ENCODE results near the gene BCCIP. TPM values are rescaled to one million over a fixed set of nuclear protein-coding genes. Genes with fewer than 3 reads are reported as not detected.

BCCIP gene
- total and polyA plus RNA-seq, 2 experiments from 2014 or later: 43.9 to 92.6 TPM

DNA sequence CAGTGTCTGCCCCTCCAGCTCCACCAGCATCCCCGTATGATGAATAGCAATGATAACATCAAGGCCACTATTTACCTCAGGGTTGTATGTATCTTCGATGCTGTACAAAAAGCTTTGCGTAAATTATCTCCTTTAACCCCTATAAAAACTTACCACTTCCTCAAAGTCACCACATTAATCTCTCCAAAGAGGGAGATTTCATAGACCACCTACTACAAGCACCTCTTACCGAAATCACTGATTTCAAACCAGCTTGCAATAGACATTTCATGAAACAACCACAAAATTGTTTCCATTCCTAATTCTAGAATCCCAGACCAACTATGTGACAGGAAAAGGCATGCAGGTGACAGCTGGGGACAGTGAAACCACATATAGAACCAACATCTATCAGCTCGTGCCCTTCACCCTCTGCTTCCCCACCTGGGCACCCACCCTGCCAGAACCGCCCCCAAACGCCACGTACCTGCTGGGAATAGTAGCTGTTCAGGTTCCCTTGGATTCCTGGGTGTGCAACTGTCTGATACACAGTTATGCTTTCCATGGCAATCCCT lies 27.6 kb upstream of the BCCIP start:
- Histone ChIP-seq H3K4me3 (no peak overlapping the region), H4K20me1 (ENCODE audit: insufficient read depth) (no peaks in the 10 kb centered on the region), H3K9ac (no peak overlapping the region), H3K4me1 (ENCODE audit: insufficient read depth) (no peaks in the 10 kb centered on the region), H3K4me2 (ENCODE audit: unreplicated experiment) (no peak overlapping the region), H3K27ac (no peak overlapping the region), H2AFZ (no peak overlapping the region), H3K9me3 (ENCODE audit: low read depth) (no peaks in the 10 kb centered on the region), H3K27me3 (replicated peaks; ENCODE audit: insufficient read depth) (no peaks in the 10 kb centered on the region), H3K79me2 (ENCODE audit: insufficient read depth) (no peaks in the 10 kb centered on the region), H3K36me3 (ENCODE audit: low read depth) (no peaks in the 10 kb centered on the region), H3F3A (ENCODE audit: insufficient read depth) (no peaks in the 10 kb centered on the region), H3K9me2 (ENCODE audit: insufficient read depth) (no peaks in the 10 kb centered on the region)
- in situ Hi-C loops (cut with MboI): no loop called here
- no peak for TF ChIP-seq EZH2phosphoT487 (IDR thresholded peaks at IDR 0.05; ENCODE audit: insufficient read depth, low read depth)
- no peak for TF ChIP-seq EZH2 (IDR thresholded peaks at IDR 0.05; ENCODE audit: insufficient read depth, poor library complexity, severe bottlenecking)
- DNase-seq: no peak
- WGBS, 2 experiments (ENCODE audit: low coverage in 1 of 2, low lambda C conversion rate in 2 of 2, missing lambda C conversion rate in 2 of 2): 82 to 85% methylated on average over 8 of the region's 8 CpGs

- H3K9me2 ChIP-seq (ENCODE audit: insufficient read depth): no peaks in the 10 kb centered on the region
- H3F3A ChIP-seq (ENCODE audit: insufficient read depth): no peaks in the 10 kb centered on the region
- no peak overlapping the region for H3K4me2 ChIP-seq (ENCODE audit: unreplicated experiment)
- no peak overlapping the region for H3K9ac ChIP-seq
- 91 to 92% methylated on average over 8 of the region's 8 CpGs for WGBS, 2 experiments (ENCODE audit: low coverage in 1 of 2, low lambda C conversion rate in 2 of 2, missing lambda C conversion rate in 2 of 2)
- H3K27ac ChIP-seq: no peak overlapping the region
- TF ChIP-seq EZH2 (IDR thresholded peaks at IDR 0.05; ENCODE audit: insufficient read depth, poor library complexity, severe bottlenecking) (no peak), EZH2phosphoT487 (IDR thresholded peaks at IDR 0.05; ENCODE audit: insufficient read depth, low read depth) (no peak)
- no peak for DNase-seq
- H4K20me1 ChIP-seq (ENCODE audit: insufficient read depth): no peaks in the 10 kb centered on the region
- no peaks in the 10 kb centered on the region for H3K36me3 ChIP-seq (ENCODE audit: low read depth)
- H3K27me3 ChIP-seq (replicated peaks; ENCODE audit: insufficient read depth): no peaks in the 10 kb centered on the region
- H3K9me3 ChIP-seq (ENCODE audit: low read depth): no peaks in the 10 kb centered on the region
- no peak overlapping the region for H2AFZ ChIP-seq
- H3K79me2 ChIP-seq (ENCODE audit: insufficient read depth): no peaks in the 10 kb centered on the region
- H3K4me3 ChIP-seq: no peak overlapping the region
- H3K4me1 ChIP-seq (ENCODE audit: insufficient read depth): no peaks in the 10 kb centered on the region
- in situ Hi-C loops (cut with MboI): no loop called here
Measured at GRCh38 chr10:125797424-125797823, 25.9 kb upstream of the BCCIP start.

DNA sequence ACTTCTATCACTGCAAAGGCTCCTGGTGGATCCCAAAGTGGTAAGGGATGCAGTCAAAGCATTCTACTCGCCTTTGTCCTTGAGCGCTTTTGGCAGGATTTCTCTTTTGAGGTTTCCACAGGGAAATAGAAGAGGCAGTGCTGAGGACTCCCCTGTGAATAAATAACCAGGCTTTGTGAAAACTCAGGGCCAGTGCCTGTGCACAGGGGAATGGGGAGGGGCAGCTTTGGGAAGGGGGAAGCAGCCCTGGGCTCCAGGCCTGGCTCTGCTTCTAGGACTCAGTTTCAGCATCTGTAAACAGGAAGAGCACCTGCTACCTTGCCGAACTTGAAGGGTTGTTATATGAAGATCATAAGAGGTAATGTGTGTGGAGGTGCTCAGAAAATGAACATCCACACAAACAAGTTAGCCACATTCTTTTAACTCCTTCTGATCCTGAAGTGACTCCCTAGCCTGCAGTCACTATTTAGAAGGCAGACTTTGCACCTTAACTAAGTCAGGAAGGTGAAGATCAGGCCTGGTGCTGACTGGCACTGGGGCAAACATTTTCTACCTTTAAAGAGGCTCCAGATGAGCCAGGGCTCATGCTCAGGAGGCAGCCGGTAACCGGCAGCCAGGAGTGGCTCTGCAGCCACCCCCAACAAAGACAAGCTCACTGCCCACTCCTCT lies 25.2 kb upstream of the BCCIP start:
- Histone ChIP-seq H3F3A (ENCODE audit: insufficient read depth) (no peaks in the 10 kb centered on the region), H3K4me2 (ENCODE audit: unreplicated experiment) (no peak overlapping the region), H3K27ac (no peak overlapping the region), H3K4me1 (ENCODE audit: insufficient read depth) (no peaks in the 10 kb centered on the region), H3K79me2 (ENCODE audit: insufficient read depth) (no peaks in the 10 kb centered on the region), H3K9me3 (ENCODE audit: low read depth) (no peaks in the 10 kb centered on the region), H3K9ac (no peak overlapping the region), H3K36me3 (ENCODE audit: low read depth) (no peaks in the 10 kb centered on the region), H3K27me3 (replicated peaks; ENCODE audit: insufficient read depth) (no peaks in the 10 kb centered on the region), H3K9me2 (ENCODE audit: insufficient read depth) (no peaks in the 10 kb centered on the region), H4K20me1 (ENCODE audit: insufficient read depth) (no peaks in the 10 kb centered on the region), H2AFZ (no peak overlapping the region), H3K4me3 (no peak overlapping the region)
- TF ChIP-seq EZH2phosphoT487 (IDR thresholded peaks at IDR 0.05; ENCODE audit: insufficient read depth, low read depth) (no peak), EZH2 (IDR thresholded peaks at IDR 0.05; ENCODE audit: insufficient read depth, poor library complexity, severe bottlenecking) (no peak)
- in situ Hi-C loops (cut with MboI): no loop called here
- DNase-seq: no peak
- WGBS, 2 experiments (ENCODE audit: low coverage in 1 of 2, low lambda C conversion rate in 2 of 2, missing lambda C conversion rate in 2 of 2): 56 to 60% methylated on average over 5 of the region's 5 CpGs

GRCh38 chr10:125799451-125800182 lies 23.7 kb upstream of the BCCIP start:
- Histone ChIP-seq H3K4me1 (ENCODE audit: insufficient read depth) (no peaks in the 10 kb centered on the region), H3K27me3 (replicated peaks; ENCODE audit: insufficient read depth) (no peaks in the 10 kb centered on the region), H3K9me2 (ENCODE audit: insufficient read depth) (no peaks in the 10 kb centered on the region), H4K20me1 (ENCODE audit: insufficient read depth) (no peaks in the 10 kb centered on the region), H3K9ac (no peak overlapping the region), H3K4me2 (ENCODE audit: unreplicated experiment) (no peak overlapping the region), H3F3A (ENCODE audit: insufficient read depth) (no peaks in the 10 kb centered on the region), H3K36me3 (ENCODE audit: low read depth) (no peaks in the 10 kb centered on the region), H3K79me2 (ENCODE audit: insufficient read depth) (no peaks in the 10 kb centered on the region), H2AFZ (no peak overlapping the region), H3K4me3 (no peak overlapping the region), H3K27ac (no peak overlapping the region), H3K9me3 (ENCODE audit: low read depth) (no peaks in the 10 kb centered on the region)
- 98% methylated on average over 8 of the region's 8 CpGs for WGBS, 2 experiments (ENCODE audit: low coverage in 1 of 2, low lambda C conversion rate in 2 of 2, missing lambda C conversion rate in 2 of 2)
- DNase-seq: no peak
- TF ChIP-seq EZH2 (IDR thresholded peaks at IDR 0.05; ENCODE audit: insufficient read depth, poor library complexity, severe bottlenecking) (no peak), EZH2phosphoT487 (IDR thresholded peaks at IDR 0.05; ENCODE audit: insufficient read depth, low read depth) (no peak)
- in situ Hi-C loops (cut with MboI): no loop called here
